ENCODE data around the gene AIDA.

- TF ChIP-seq CTCF (IDR thresholded peaks at IDR 0.05) (no peak), POLR2A (IDR thresholded peaks at IDR 0.05) (no peak)
Measured at GRCh38 chr1:222620566-222620965, 91.7 kb downstream of the AIDA start.
